Measurements from ENCODE around the gene FDXR. TPM values are rescaled to one million over a fixed set of nuclear protein-coding genes. Genes with fewer than 3 reads are reported as not detected.

Gene FDXR
- total RNA-seq, 2 experiments from 2014 or later = 61.8 to 67.6 TPM

GRCh38 chr17:74851612-74852236 lies 21.1 kb downstream of the FDXR start:
- intact Hi-C loops (cut with micrococcal nuclease) = loop anchor here (1.0 kb wide), 1 partner anchor 22 kb away; no protein-coding TSS in a partner anchor
- no peak overlapping the region for H3K27ac Mint-ChIP-seq
- DNase-seq = no peak
- H3K27me3 Mint-ChIP-seq (ENCODE audit: low read depth) = peaks cover 36% of the 10 kb centered on the region
- CTCF ChIA-PET = interaction anchor here (1.0 to 1.9 kb wide), 3 partner anchors 10 to 114 kb away, joined by 4 to 10 read pairs (median 10); no protein-coding TSS in a partner anchor
- no peak overlapping the region for H3K4me3 Mint-ChIP-seq
- H3K36me3 Mint-ChIP-seq (ENCODE audit: low read depth) = no peaks in the 10 kb centered on the region
- H3K4me1 Mint-ChIP-seq (ENCODE audit: low read depth) = peaks cover 3% of the 10 kb centered on the region
- no peaks in the 10 kb centered on the region for H3K9me3 Mint-ChIP-seq

DNA sequence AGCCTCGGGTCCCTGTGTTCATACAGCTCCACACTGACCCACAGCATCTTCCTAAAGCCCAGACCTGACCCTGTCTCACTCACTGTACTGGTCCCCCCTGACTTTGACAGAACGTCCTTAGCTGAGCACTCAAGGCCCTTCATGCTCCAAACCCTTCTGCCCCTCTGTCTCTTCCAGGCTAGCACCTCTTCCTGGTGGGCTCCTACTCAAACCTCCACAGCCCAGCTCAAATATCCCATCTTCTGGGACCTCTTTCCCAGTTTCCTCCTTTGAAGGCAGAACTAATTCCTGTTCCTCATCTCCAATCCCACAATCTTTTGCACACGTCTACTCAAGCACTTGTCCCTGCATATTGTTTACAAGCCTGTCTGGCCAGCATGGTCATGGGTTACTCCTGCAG lies 21.9 kb downstream of the FDXR start:
- DNase-seq = no peak
- no peaks in the 10 kb centered on the region for H3K9me3 Mint-ChIP-seq
- intact Hi-C loops (cut with micrococcal nuclease) = no loop called here
- peaks cover 3% of the 10 kb centered on the region for H3K4me1 Mint-ChIP-seq (ENCODE audit: low read depth)
- CTCF ChIA-PET = interaction anchor here (1.9 kb wide), 1 partner anchor 14 kb away, joined by 5 read pairs; no protein-coding TSS in a partner anchor
- H3K27me3 Mint-ChIP-seq (ENCODE audit: low read depth) = peaks cover 31% of the 10 kb centered on the region
- no peaks in the 10 kb centered on the region for H3K36me3 Mint-ChIP-seq (ENCODE audit: low read depth)
- H3K27ac Mint-ChIP-seq = no peak overlapping the region
- no peak overlapping the region for H3K4me3 Mint-ChIP-seq

- H3K27me3 Mint-ChIP-seq (ENCODE audit: low read depth) = peaks cover 29% of the 10 kb centered on the region
- no peaks in the 10 kb centered on the region for H3K36me3 Mint-ChIP-seq (ENCODE audit: low read depth)
- H3K4me3 Mint-ChIP-seq = no peak overlapping the region
- H3K4me1 Mint-ChIP-seq (ENCODE audit: low read depth) = peaks cover 3% of the 10 kb centered on the region
- H3K27ac Mint-ChIP-seq = no peak overlapping the region
- no peak for DNase-seq
- CTCF ChIA-PET = interaction anchor here (1.9 kb wide), 1 partner anchor 15 kb away, joined by 5 read pairs; no protein-coding TSS in a partner anchor
- intact Hi-C loops (cut with micrococcal nuclease) = no loop called here
- H3K9me3 Mint-ChIP-seq = no peaks in the 10 kb centered on the region
Observed at GRCh38 chr17:74850310-74850709, 22.5 kb downstream of the FDXR start.

DNA sequence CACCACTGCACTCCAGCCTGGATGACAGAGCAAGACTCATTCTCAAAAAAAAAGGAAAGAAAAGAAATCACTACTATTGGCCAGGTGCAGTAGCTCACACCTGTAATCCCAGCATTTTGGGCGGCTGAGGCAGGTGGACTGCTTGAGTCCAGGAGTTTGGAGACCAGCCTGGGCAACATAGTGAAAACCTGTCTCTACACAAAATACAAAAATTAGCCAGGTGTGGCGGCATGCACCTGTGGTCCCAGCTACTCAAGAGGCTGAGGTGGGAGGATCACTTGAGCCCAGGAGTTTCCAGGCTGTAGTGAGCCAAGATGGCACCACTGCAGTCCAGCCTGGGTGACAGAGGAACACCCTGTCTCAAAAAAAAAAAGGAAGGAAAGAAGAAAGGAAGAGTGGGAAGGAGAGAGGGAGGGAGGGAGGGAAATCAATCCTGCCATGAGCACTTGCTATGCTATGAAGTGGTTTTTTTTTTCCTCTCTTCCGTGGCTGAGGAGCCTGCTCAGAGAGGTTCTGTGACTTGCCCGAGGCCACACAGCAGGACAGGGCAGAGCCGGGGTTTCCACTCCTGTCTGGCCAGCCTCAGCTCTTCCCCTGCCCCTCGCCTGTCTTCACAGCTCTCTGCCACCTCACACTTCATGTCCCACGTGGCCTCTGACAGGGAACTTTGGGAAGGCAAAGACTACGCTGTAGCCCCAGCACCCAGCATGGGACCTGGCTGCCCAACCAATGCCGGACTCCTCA lies 24.0 kb downstream of the FDXR start:
- Mint-ChIP-seq H3K4me3 (no peak overlapping the region), H3K27me3 (ENCODE audit: low read depth) (peaks cover 21% of the 10 kb centered on the region), H3K4me1 (ENCODE audit: low read depth) (peaks cover 3% of the 10 kb centered on the region), H3K36me3 (ENCODE audit: low read depth) (no peaks in the 10 kb centered on the region), H3K27ac (no peak overlapping the region), H3K9me3 (no peaks in the 10 kb centered on the region)
- intact Hi-C loops (cut with micrococcal nuclease) = no loop called here
- no peak for DNase-seq
- CTCF ChIA-PET = no interaction called here

DNA sequence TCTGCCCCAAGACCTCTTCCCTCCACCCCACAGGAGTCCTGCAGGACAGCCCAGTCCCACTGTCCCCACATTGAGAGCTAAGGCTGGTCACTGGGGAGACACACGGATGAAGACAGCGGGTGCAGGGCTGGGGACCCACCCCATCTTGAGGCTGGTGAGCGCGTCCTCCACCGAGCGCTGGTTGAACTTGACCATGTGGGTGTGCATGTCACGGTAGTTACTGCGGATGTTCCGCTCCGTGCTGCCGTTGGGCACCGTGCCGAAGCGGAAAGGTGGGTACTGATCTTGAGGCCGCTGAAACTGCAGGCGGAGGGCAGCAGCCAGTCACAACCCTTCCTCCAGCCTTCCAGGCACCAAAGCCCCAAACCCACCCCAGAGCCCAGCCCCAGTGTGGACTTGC lies 26.2 kb downstream of the FDXR start:
- Mint-ChIP-seq H3K27me3 (ENCODE audit: low read depth) (peaks cover 16% of the 10 kb centered on the region), H3K9me3 (no peaks in the 10 kb centered on the region), H3K4me1 (ENCODE audit: low read depth) (peaks cover 6% of the 10 kb centered on the region), H3K27ac (no peak overlapping the region), H3K36me3 (ENCODE audit: low read depth) (no peaks in the 10 kb centered on the region), H3K4me3 (no peak overlapping the region)
- CTCF ChIA-PET = interaction anchor here (3.3 kb wide), 1 partner anchor 19 kb away, joined by 12 read pairs; no protein-coding TSS in a partner anchor
- intact Hi-C loops (cut with micrococcal nuclease) = no loop called here
- no peak for DNase-seq

- Mint-ChIP-seq H3K36me3 (ENCODE audit: low read depth) (no peaks in the 10 kb centered on the region), H3K27me3 (ENCODE audit: low read depth) (peaks cover 10% of the 10 kb centered on the region), H3K4me1 (ENCODE audit: low read depth) (peaks cover 13% of the 10 kb centered on the region), H3K4me3 (no peak overlapping the region), H3K9me3 (no peaks in the 10 kb centered on the region), H3K27ac (no peak overlapping the region)
- no peak for DNase-seq
- CTCF ChIA-PET = interaction anchor here (0.5 to 1.9 kb wide), 12 partner anchors 14 to 503 kb away, joined by 3 to 9 read pairs (median 4); partner anchors contain the start of gene GRIN2C
- intact Hi-C loops (cut with micrococcal nuclease) = loop anchor here (1.0 kb wide), 1 partner anchor 22 kb away; no protein-coding TSS in a partner anchor
Observed at GRCh38 chr17:74843352-74843627, 29.5 kb downstream of the FDXR start.

DNA sequence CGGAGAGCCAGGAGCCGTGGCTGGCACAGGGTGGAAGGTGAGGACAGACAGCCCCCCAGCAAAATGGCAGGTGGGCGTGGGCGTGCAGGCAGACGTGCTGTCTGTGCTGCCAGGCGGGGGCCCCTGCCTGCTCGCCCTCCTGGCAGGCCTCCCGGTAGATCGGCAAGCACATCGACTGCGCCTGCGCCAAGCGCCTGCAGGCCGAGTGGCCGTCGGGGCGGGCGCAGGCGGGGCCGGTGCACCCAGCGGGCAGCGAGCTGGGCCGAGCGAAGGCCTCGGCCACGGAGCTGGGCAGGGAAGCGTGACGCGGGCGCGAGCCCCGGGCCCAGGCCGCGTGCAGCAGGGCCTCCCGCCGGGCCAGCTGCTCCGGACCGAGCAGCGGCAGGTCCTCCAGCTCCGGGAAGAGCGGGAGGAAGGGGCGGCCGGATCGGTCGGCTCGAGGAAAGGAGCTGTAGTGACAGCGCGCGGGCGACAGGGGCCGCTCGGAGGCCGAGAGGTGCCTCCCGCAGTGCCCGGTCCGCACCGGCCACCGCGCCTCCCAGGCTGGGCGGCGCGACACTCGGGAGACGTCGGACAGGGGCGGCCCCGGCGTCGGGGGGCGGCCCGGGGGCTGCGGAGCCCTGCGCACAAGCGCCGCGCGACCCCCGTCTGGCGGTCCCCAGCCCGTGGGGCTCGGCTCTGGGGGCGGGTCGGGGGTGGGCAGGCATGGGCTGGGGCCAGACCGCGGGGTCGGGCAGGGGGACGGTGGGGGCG lies 30.0 kb downstream of the FDXR start:
- peaks cover 13% of the 10 kb centered on the region for H3K4me1 Mint-ChIP-seq (ENCODE audit: low read depth)
- no peaks in the 10 kb centered on the region for H3K9me3 Mint-ChIP-seq
- intact Hi-C loops (cut with micrococcal nuclease) = loop anchor here (1.0 kb wide), 1 partner anchor 23 kb away; no protein-coding TSS in a partner anchor
- no peak for DNase-seq
- no peak overlapping the region for H3K4me3 Mint-ChIP-seq
- CTCF ChIA-PET = interaction anchor here (0.6 to 1.9 kb wide), 9 partner anchors 15 to 502 kb away, joined by 3 to 9 read pairs (median 3); no protein-coding TSS in a partner anchor
- H3K27ac Mint-ChIP-seq = no peak overlapping the region
- no peaks in the 10 kb centered on the region for H3K36me3 Mint-ChIP-seq (ENCODE audit: low read depth)
- H3K27me3 Mint-ChIP-seq (ENCODE audit: low read depth) = peaks cover 10% of the 10 kb centered on the region

DNA sequence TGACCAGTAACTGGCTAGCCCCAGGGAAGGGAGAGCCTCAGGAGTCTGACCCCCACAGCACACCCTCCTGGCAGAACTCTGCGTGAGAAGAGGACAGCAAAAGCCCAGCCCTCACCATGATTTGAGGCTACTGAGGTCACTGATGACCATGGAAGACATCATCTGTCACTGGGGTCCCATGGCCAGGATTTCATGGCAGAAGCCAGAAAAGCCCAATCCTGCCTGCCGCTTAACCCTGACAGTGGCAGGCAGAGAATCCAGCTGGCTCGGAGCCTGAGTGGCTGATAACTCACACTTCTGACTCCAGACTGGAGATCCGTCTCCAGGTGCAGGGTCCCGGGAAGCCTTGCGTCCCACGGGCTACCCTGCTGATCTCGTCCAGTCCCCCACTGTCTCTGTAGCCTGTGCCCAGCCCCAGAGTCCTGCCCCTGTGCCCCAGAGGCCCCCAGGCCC lies 30.6 kb downstream of the FDXR start:
- no peak for DNase-seq
- Mint-ChIP-seq H3K36me3 (ENCODE audit: low read depth) (no peaks in the 10 kb centered on the region), H3K27ac (no peak overlapping the region), H3K9me3 (no peaks in the 10 kb centered on the region), H3K27me3 (ENCODE audit: low read depth) (peaks cover 10% of the 10 kb centered on the region), H3K4me3 (no peak overlapping the region), H3K4me1 (ENCODE audit: low read depth) (peaks cover 13% of the 10 kb centered on the region)
- CTCF ChIA-PET = interaction anchor here (0.7 to 1.6 kb wide), 5 partner anchors 16 to 185 kb away, joined by 3 to 7 read pairs (median 5); no protein-coding TSS in a partner anchor
- intact Hi-C loops (cut with micrococcal nuclease) = no loop called here

DNA sequence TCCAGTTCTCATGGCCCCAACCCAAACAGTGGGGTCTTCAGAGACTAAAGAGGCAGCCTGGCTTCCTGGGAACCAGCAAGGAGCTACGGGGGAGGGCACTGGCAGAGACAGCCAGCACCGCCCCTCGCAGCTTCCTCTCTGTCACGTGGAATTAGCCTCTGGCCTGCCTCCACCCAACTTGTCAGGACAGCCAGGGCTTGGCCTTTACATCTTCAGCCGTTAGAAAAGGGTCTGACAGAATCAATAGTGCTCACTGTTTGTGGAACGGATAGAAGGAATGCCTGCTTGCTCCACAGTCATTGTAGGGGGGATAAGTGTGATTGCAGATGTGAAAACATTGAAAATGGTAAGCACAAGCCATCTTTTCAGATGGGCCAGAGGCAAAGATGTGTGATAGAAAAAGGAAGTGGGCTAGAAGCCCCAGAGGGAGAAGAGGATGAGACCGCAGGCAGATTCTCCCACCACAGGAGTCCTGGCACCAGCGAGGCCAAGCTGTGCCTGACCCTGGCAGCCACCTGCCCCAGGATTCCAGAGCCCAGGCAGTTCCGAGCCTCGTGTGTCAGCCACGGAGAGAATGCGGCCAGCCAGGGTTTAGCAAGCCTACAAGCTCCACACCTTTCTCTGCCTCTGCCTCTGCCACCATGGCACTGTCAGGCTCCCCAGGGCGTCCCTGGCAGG lies 31.7 kb downstream of the FDXR start:
- H3K27me3 Mint-ChIP-seq (ENCODE audit: low read depth) = peaks cover 10% of the 10 kb centered on the region
- H3K4me1 Mint-ChIP-seq (ENCODE audit: low read depth) = peaks cover 13% of the 10 kb centered on the region
- H3K9me3 Mint-ChIP-seq = no peaks in the 10 kb centered on the region
- H3K36me3 Mint-ChIP-seq (ENCODE audit: low read depth) = peaks cover 7% of the 10 kb centered on the region
- intact Hi-C loops (cut with micrococcal nuclease) = no loop called here
- CTCF ChIA-PET = interaction anchor here (0.7 to 3.8 kb wide), 3 partner anchors 21 to 92 kb away, joined by 3 to 15 read pairs (median 3); no protein-coding TSS in a partner anchor
- no peak overlapping the region for H3K27ac Mint-ChIP-seq
- no peak overlapping the region for H3K4me3 Mint-ChIP-seq
- DNase-seq = no peak

- H3K27me3 Mint-ChIP-seq (ENCODE audit: low read depth) = peaks cover 10% of the 10 kb centered on the region
- CTCF ChIA-PET = interaction anchor here (0.6 to 3.8 kb wide), 4 partner anchors 22 to 93 kb away, joined by 3 to 15 read pairs (median 3); no protein-coding TSS in a partner anchor
- H3K4me3 Mint-ChIP-seq = no peak overlapping the region
- H3K4me1 Mint-ChIP-seq (ENCODE audit: low read depth) = peaks cover 13% of the 10 kb centered on the region
- peaks cover 10% of the 10 kb centered on the region for H3K36me3 Mint-ChIP-seq (ENCODE audit: low read depth)
- no peak overlapping the region for H3K27ac Mint-ChIP-seq
- DNase-seq = no peak
- intact Hi-C loops (cut with micrococcal nuclease) = no loop called here
- no peaks in the 10 kb centered on the region for H3K9me3 Mint-ChIP-seq
Observed at GRCh38 chr17:74839990-74840852, 32.6 kb downstream of the FDXR start.

- H3K27ac Mint-ChIP-seq = no peak overlapping the region
- H3K4me1 Mint-ChIP-seq (ENCODE audit: low read depth) = peaks cover 13% of the 10 kb centered on the region
- intact Hi-C loops (cut with micrococcal nuclease) = no loop called here
- H3K27me3 Mint-ChIP-seq (ENCODE audit: low read depth) = peaks cover 5% of the 10 kb centered on the region
- CTCF ChIA-PET = interaction anchor here (1.0 to 3.8 kb wide), 2 partner anchors 47 to 161 kb away, joined by 3 to 15 read pairs; no protein-coding TSS in a partner anchor
- H3K4me3 Mint-ChIP-seq = no peak overlapping the region
- no peaks in the 10 kb centered on the region for H3K9me3 Mint-ChIP-seq
- H3K36me3 Mint-ChIP-seq (ENCODE audit: low read depth) = peaks cover 10% of the 10 kb centered on the region
- DNase-seq = no peak
Observed at GRCh38 chr17:74838274-74838673, 34.5 kb downstream of the FDXR start.
